ENCODE results near the gene NUP42. TPM values are rescaled to one million over a fixed set of nuclear protein-coding genes. Genes with fewer than 3 reads are reported as not detected.

NUP42 gene
- total RNA-seq, 1 experiment from 2014 or later, result 36.5 TPM

DNA sequence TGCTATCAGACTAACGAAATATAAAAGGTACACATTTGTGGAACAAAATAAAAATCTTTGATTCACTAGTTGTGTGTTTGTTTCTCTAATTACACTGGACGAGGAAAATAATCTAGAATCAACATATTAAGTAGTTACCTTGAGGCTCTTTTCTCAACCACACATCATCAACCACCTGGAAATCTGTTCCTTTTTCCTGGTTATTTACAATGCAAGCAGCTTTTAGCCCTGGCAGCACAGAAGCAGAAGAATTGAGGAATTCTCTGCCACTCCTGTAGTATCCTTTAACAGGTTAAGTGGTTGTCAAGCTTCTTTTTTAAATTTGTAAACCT lies 23.7 kb downstream of the NUP42 start:
- H3T11ph ChIP-seq (ENCODE audit: low read length), result no peak overlapping the region
- no peak overlapping the region for H3K14ac ChIP-seq (ENCODE audit: insufficient read depth, low read length)
- no peak overlapping the region for H3K4me3 Mint-ChIP-seq

More for the DNA sequence above, 23.7 kb downstream of the NUP42 start:
- Mint-ChIP-seq H3K4me1 (no peaks in the 10 kb centered on the region), H3K9me3 (no peaks in the 10 kb centered on the region), H3K27ac (no peak overlapping the region), H3K27me3 (ENCODE audit: low read depth) (no peaks in the 10 kb centered on the region), H3K36me3 (ENCODE audit: insufficient read depth in 1 of 3, low read depth in 3 of 3) (peaks cover 10 to 20% (median 18%) of the 10 kb centered on the region in 3 experiments; a peak in 6 of 7 replicates)
- H3K79me1 ChIP-seq (ENCODE audit: insufficient read depth, low read depth, low read length, poor library complexity, severe bottlenecking), result no peaks in the 10 kb centered on the region
- no peak for TF ChIP-seq CTCF (conservative IDR thresholded peaks at IDR 0.05)
- H4K20me1 ChIP-seq (ENCODE audit: control insufficient read depth, insufficient read depth, insufficient read length), result no peaks in the 10 kb centered on the region
- no peak overlapping the region for H2BK20ac ChIP-seq (ENCODE audit: low read depth, low read length, poor library complexity, severe bottlenecking)
- H2BK12ac ChIP-seq (ENCODE audit: insufficient read length, low read depth, low read length), result no peak overlapping the region
- H2BK15ac ChIP-seq (ENCODE audit: low read depth, low read length), result no peak overlapping the region
- no peak overlapping the region for H3K27ac ChIP-seq (ENCODE audit: insufficient read length, low read depth, low read length)
- H2BK5ac ChIP-seq (ENCODE audit: insufficient read length, low read length), result no peak overlapping the region
- H2AFZ ChIP-seq (ENCODE audit: low read length), result no peak overlapping the region
- no peaks in the 10 kb centered on the region for H3K4me1 ChIP-seq (ENCODE audit: insufficient read depth, low read length)
- no peaks in the 10 kb centered on the region for H3K23me2 ChIP-seq (ENCODE audit: insufficient read length, low read depth, low read length, poor library complexity, severe bottlenecking)
- H2AK5ac ChIP-seq (ENCODE audit: insufficient read length, low read length), result no peak overlapping the region
- H4K5ac ChIP-seq (ENCODE audit: insufficient read length, low read depth, low read length), result no peak overlapping the region
- no CpG with 5 or more reads among the region's 2 CpGs for WGBS (ENCODE audit: extremely low coverage, insufficient read length, low lambda C conversion rate)
- no peak overlapping the region for H4K91ac ChIP-seq (ENCODE audit: insufficient read length, low read depth, low read length)
- no peaks in the 10 kb centered on the region for H3K79me2 ChIP-seq (ENCODE audit: insufficient read depth, low read length)
- no peak overlapping the region for H3K4ac ChIP-seq (ENCODE audit: low read depth, low read length)
- no peak overlapping the region for H3K56ac ChIP-seq (ENCODE audit: insufficient read length, low read depth, low read length)
- no peaks in the 10 kb centered on the region for H3K27me3 ChIP-seq (ENCODE audit: insufficient read depth, low read length)
- H3K9ac ChIP-seq (ENCODE audit: extremely low read depth, insufficient read length, low read length), result no peak overlapping the region
- H3K18ac ChIP-seq (ENCODE audit: insufficient read length, low read depth, low read length), result no peak overlapping the region
- DNase-seq, result no peak
- H3K4me2 ChIP-seq (ENCODE audit: insufficient read depth, insufficient read length, low read length), result no peak overlapping the region
- H3K9me3 ChIP-seq (ENCODE audit: control insufficient read depth, low read depth, low read length), result no peaks in the 10 kb centered on the region
- H4K8ac ChIP-seq (replicated peaks; ENCODE audit: insufficient read length, low read depth, low read length), result no peak overlapping the region
- H2BK120ac ChIP-seq (ENCODE audit: low read depth, low read length, poor library complexity, severe bottlenecking), result no peak overlapping the region
- H3K23ac ChIP-seq (ENCODE audit: insufficient read length, low read depth, low read length), result no peak overlapping the region
